Lower leg skin (tissue), 4 donors: ENCODE results near the gene SLC22A24. TPM values are rescaled to one million over a fixed set of nuclear protein-coding genes. Genes with fewer than 3 reads are reported as not detected.

Source experiments
- DNase-seq, 2 donors: peaks; one replicate each; pipeline ENCODE4 v3.0.0-alpha.2; 2019; ENCODE audit warnings: low spot score in 2 of 2
- H3K4me3 ChIP-seq: fragments of 200-600 bp; sonication (generic); 2 replicates; pipeline ENCODE4 v1.5.1; 2017; ENCODE audit warnings: mild to moderate bottlenecking, low read depth; ENCODE audit not compliant: poor library complexity, severe bottlenecking
- POLR2A ChIP-seq, 2 donors: fragments of 450-650 bp; IDR thresholded peaks; one replicate each; pipeline ENCODE4 v1.6.1; 2016 to 2017; ENCODE audit warnings: antibody characterized with exemption in 2 of 2, mild to moderate bottlenecking in 1 of 2, moderate library complexity in 1 of 2
- WGBS, 2 donors: methylation state at CpG; one replicate each; pipeline ENCODE4 v1.1.5; 2018; 5-methylcytosine and 5-hydroxymethylcytosine counted together
- intact Hi-C: fragments of 100-400 bp; cut with DNase I; formaldehyde crosslinking; loops from one replicate; pipeline ENCODE4 v1.15.0; 2023; ENCODE audit warnings: low total_unique reads
- total RNA-seq, 4 donors: library from RNA; depleted of rRNA; stranded (reverse); fragments of >200 nt; gene quantifications; one replicate each; pipeline ENCODE4 v1.1.0, GENCODE V29; 2016
- TF ChIP-seq, protein P1 (sequence below), 3 donors: fragments of 450-650 bp; IDR thresholded peaks; one replicate each; pipeline ENCODE4 v1.5.1; 2016; ENCODE audit warnings: antibody characterized with exemption in 3 of 3, mild to moderate bottlenecking in 3 of 3, moderate library complexity in 2 of 3

Gene SLC22A24
- not detected for total RNA-seq

GRCh38 chr11:63144121-63144520, at the start of gene SLC22A24:
Gene SLC22A24 (minus strand): TSS chr11:63144221. CDS start chr11:63143779, 442 bp downstream.
- WGBS, 2 donors: 82 to 84% methylated on average over 1 of the region's 1 CpG
- no peak within 1 kb of the TSS for H3K4me3 ChIP-seq
- no peak for TF ChIP-seq POLR2A (IDR thresholded peaks at IDR 0.05)
- DNase-seq: no peak
- intact Hi-C loops: no loop called here

DNA sequence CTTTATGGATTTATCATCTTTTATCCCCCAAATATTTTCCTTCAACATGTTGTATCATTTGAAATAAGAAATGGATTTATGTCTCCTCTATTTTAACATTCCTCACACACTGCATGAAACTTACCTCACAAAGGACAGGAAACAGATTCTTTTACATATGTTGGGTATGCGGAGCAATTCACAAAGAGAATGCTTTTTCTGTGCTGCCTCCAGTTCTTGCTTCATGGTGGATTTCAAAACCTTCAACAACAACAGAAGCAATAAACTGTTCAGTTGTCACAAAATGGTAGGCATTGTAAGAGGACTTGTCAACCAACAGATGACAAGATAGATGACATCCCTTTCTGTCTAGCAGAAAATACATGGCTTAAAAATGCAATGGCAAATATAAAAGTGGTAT, 36.5 kb upstream of the SLC22A24 start:
- TF ChIP-seq, protein P1, sequence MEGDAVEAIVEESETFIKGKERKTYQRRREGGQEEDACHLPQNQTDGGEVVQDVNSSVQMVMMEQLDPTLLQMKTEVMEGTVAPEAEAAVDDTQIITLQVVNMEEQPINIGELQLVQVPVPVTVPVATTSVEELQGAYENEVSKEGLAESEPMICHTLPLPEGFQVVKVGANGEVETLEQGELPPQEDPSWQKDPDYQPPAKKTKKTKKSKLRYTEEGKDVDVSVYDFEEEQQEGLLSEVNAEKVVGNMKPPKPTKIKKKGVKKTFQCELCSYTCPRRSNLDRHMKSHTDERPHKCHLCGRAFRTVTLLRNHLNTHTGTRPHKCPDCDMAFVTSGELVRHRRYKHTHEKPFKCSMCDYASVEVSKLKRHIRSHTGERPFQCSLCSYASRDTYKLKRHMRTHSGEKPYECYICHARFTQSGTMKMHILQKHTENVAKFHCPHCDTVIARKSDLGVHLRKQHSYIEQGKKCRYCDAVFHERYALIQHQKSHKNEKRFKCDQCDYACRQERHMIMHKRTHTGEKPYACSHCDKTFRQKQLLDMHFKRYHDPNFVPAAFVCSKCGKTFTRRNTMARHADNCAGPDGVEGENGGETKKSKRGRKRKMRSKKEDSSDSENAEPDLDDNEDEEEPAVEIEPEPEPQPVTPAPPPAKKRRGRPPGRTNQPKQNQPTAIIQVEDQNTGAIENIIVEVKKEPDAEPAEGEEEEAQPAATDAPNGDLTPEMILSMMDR (IDR thresholded peaks at IDR 0.05): no peak
- no peak for TF ChIP-seq POLR2A (IDR thresholded peaks at IDR 0.05)
- H3K4me3 ChIP-seq: no peak overlapping the region
- WGBS, 2 donors: 62 to 74% methylated on average over 1 of the region's 1 CpG
- intact Hi-C loops: no loop called here
- no peak for DNase-seq

- intact Hi-C loops: no loop called here
Observed at GRCh38 chr11:63179432-63180041, 35.5 kb upstream of the SLC22A24 start.

DNA sequence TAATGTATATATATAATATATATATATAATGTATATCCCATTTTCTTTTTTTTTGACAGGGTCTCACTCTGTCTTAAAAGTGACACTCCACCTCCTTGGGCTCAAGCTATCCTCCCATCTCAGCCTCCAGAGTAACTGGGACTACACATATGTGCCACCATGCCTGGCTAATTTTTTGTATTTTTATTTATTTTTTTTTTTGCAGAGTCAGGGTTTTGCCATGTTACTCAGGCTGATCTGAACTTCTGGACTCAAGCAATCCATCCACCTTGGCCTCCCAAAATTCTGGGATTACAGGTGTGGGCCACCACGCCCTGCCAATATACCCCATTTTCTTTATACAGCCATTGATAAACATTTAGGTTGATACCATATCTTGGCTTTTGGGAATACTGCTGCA, 33.9 kb upstream of the SLC22A24 start:
- no peak overlapping the region for H3K4me3 ChIP-seq
- WGBS, 2 donors: 91% methylated on average over 1 of the region's 1 CpG
- intact Hi-C loops: no loop called here
- DNase-seq: no peak
- TF ChIP-seq POLR2A (IDR thresholded peaks at IDR 0.05): no peak
- TF ChIP-seq, protein P1 (IDR thresholded peaks at IDR 0.05): no peak

More at GRCh38 chr11:63179432-63180041, 35.5 kb upstream of the SLC22A24 start:
- no peak for TF ChIP-seq POLR2A (IDR thresholded peaks at IDR 0.05)
- TF ChIP-seq, protein P1 (IDR thresholded peaks at IDR 0.05): no peak
- DNase-seq: no peak
- 36 to 56% methylated on average over 1 of the region's 1 CpG for WGBS, 2 donors
- no peak overlapping the region for H3K4me3 ChIP-seq

DNA sequence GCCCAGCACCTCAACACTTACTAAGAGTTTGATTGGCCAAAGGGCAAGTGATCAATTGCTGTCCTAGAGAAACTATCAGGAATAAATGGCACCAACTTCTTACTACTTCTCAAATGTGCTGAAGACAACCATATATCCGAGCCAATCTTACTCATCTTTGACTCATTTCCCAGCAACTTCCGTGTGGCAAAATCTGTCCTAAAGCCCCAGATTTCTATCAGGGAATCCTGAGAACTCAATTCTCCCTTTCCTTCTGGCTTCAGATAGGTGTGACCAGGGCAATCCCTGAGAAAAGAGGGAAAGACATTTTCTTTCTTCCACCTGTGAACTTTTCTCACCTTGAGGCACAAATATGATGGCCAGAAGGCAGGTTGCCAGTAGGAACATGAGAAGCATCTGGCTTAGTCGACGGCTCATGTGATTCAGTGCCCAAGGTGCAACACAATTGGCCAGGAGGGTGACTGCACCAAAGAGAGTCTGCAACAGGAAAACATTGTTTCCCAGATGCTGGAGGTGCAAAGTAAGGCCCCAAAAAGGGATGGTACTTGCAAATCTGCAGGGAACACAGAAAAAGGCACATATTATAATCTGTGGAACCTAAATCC, 21.8 kb upstream of the SLC22A24 start:
- H3K4me3 ChIP-seq: no peak overlapping the region
- 52 to 54% methylated on average over 4 of the region's 4 CpGs for WGBS, 2 donors
- intact Hi-C loops: no loop called here
- no peak for TF ChIP-seq POLR2A (IDR thresholded peaks at IDR 0.05)
- TF ChIP-seq, protein P1 (IDR thresholded peaks at IDR 0.05): no peak
- DNase-seq: no peak

- TF ChIP-seq, protein P1 (IDR thresholded peaks at IDR 0.05): no peak
- no peak for TF ChIP-seq POLR2A (IDR thresholded peaks at IDR 0.05)
- DNase-seq: no peak
- no peak overlapping the region for H3K4me3 ChIP-seq
- 82 to 85% methylated on average over 1 of the region's 1 CpG for WGBS, 2 donors
- intact Hi-C loops: no loop called here
Observed at GRCh38 chr11:63155794-63156193, 11.8 kb upstream of the SLC22A24 start.
